Fibroblast of lung (primary cell): Measurements from ENCODE around the gene CYP2C19.

Experiments used
- CTCF ChIP-seq, 2 donors: IDR thresholded peaks in 1 of 2; conservative IDR thresholded peaks in 1 of 2; 1 replicate in 1 of 2; 2 replicates in 1 of 2; pipeline ENCODE4 v1.5.1; 2011 to 2012; ENCODE audit warnings: low read length in 2 of 2, control low read depth in 1 of 2, inconsistent platforms in 1 of 2, low read depth in 1 of 2, mild to moderate bottlenecking in 1 of 2
- EZH2 ChIP-seq: IDR thresholded peaks from 2 replicates; pipeline ENCODE4 v1.5.1; 2012; ENCODE audit warnings: low read length, control low read depth, mild to moderate bottlenecking; ENCODE audit errors: missing control alignments

- no peak for TF ChIP-seq CTCF (conservative IDR thresholded peaks at IDR 0.05 in 1 of 2, IDR thresholded peaks at IDR 0.05 in 1 of 2; ENCODE audit: low read depth in 1 of 2, low read length in 2 of 2)
- TF ChIP-seq EZH2, result no peak
Observed at GRCh38 chr10:94846204-94846603, 83.7 kb downstream of the CYP2C19 start.
